ENCODE results near the gene WDR11.

The WDR11 gene

GRCh38 chr10:120823266-120823665 is 27.9 kb upstream of the WDR11 start:
- DNase-seq: no peak
- Histone ChIP-seq H2AFZ (ENCODE audit: low read length) (no peak overlapping the region), H3K4me2 (ENCODE audit: low read depth, low read length) (no peak overlapping the region), H3K36me3 (replicated peaks; ENCODE audit: insufficient read depth, low read length) (no peaks in the 10 kb centered on the region), H3K9me3 (replicated peaks; ENCODE audit: insufficient read depth, low read length) (no peaks in the 10 kb centered on the region), H3K4me3 (ENCODE audit: low read length) (no peak overlapping the region), H4K20me1 (ENCODE audit: insufficient read depth, low read length) (no peaks in the 10 kb centered on the region), H3F3A (ENCODE audit: insufficient read depth, low read length) (no peaks in the 10 kb centered on the region; the same call in 1 of the 2 replicates), H3K79me2 (ENCODE audit: low read length) (no peaks in the 10 kb centered on the region), H3K9ac (ENCODE audit: low read length) (no peak overlapping the region), H3K27me3 (replicated peaks; ENCODE audit: insufficient read depth, low read length) (no peaks in the 10 kb centered on the region), H3K27ac (ENCODE audit: low read length) (no peak overlapping the region), H3K4me1 (ENCODE audit: low read length) (peaks cover 32% of the 10 kb centered on the region), H3K9me2 (replicated peaks; ENCODE audit: insufficient read depth, low read length) (no peaks in the 10 kb centered on the region)
- TF ChIP-seq EZH2phosphoT487 (IDR thresholded peaks at IDR 0.05; ENCODE audit: low read length) (no peak), CTCF (IDR thresholded peaks at IDR 0.05; ENCODE audit: low read length) (no peak), EZH2 (optimal IDR thresholded peaks at IDR 0.05; ENCODE audit: low read depth, low read length) (no peak)

GRCh38 chr10:120824881-120825309 is 26.3 kb upstream of the WDR11 start:
- H3F3A ChIP-seq (ENCODE audit: insufficient read depth, low read length): no peaks in the 10 kb centered on the region; the same call in 1 of the 2 replicates
- H3K4me1 ChIP-seq (ENCODE audit: low read length): peaks cover 35% of the 10 kb centered on the region
- H2AFZ ChIP-seq (ENCODE audit: low read length): no peak overlapping the region
- H3K9me2 ChIP-seq (replicated peaks; ENCODE audit: insufficient read depth, low read length): no peaks in the 10 kb centered on the region
- H3K4me2 ChIP-seq (ENCODE audit: low read depth, low read length): no peak overlapping the region
- H3K36me3 ChIP-seq (replicated peaks; ENCODE audit: insufficient read depth, low read length): no peaks in the 10 kb centered on the region
- H3K27me3 ChIP-seq (replicated peaks; ENCODE audit: insufficient read depth, low read length): no peaks in the 10 kb centered on the region
- TF ChIP-seq EZH2 (optimal IDR thresholded peaks at IDR 0.05; ENCODE audit: low read depth, low read length) (no peak), CTCF (IDR thresholded peaks at IDR 0.05; ENCODE audit: low read length) (peak; percentile 25), EZH2phosphoT487 (IDR thresholded peaks at IDR 0.05; ENCODE audit: low read length) (no peak)
- no peak overlapping the region for H3K27ac ChIP-seq (ENCODE audit: low read length)
- peak; percentile 21 for DNase-seq
- H3K79me2 ChIP-seq (ENCODE audit: low read length): no peaks in the 10 kb centered on the region
- H3K4me3 ChIP-seq (ENCODE audit: low read length): no peak overlapping the region
- no peaks in the 10 kb centered on the region for H4K20me1 ChIP-seq (ENCODE audit: insufficient read depth, low read length)
- no peaks in the 10 kb centered on the region for H3K9me3 ChIP-seq (replicated peaks; ENCODE audit: insufficient read depth, low read length)
- no peak overlapping the region for H3K9ac ChIP-seq (ENCODE audit: low read length)

GRCh38 chr10:120825878-120826769 is 25.0 kb upstream of the WDR11 start:
- H3K27me3 ChIP-seq (replicated peaks; ENCODE audit: insufficient read depth, low read length): no peaks in the 10 kb centered on the region
- no peaks in the 10 kb centered on the region; the same call in 1 of the 2 replicates for H3F3A ChIP-seq (ENCODE audit: insufficient read depth, low read length)
- peak overlapping the region; percentile 31 for H3K4me2 ChIP-seq (ENCODE audit: low read depth, low read length)

More at GRCh38 chr10:120825878-120826769, 25.0 kb upstream of the WDR11 start:
- 0 out of 2 replicates have a peak overlapping the region, but pooled peaks have one; percentile 1 for H3K4me3 ChIP-seq (ENCODE audit: low read length)
- no peaks in the 10 kb centered on the region for H3K79me2 ChIP-seq (ENCODE audit: low read length)
- no peaks in the 10 kb centered on the region for H4K20me1 ChIP-seq (ENCODE audit: insufficient read depth, low read length)
- H3K36me3 ChIP-seq (replicated peaks; ENCODE audit: insufficient read depth, low read length): no peaks in the 10 kb centered on the region
- H2AFZ ChIP-seq (ENCODE audit: low read length): peak overlapping the region; percentile 37; the same call in 1 of the 2 replicates
- H3K27ac ChIP-seq (ENCODE audit: low read length): peak overlapping the region; percentile 71
- peak overlapping the region; percentile 21; the same call in 1 of the 2 replicates for H3K9ac ChIP-seq (ENCODE audit: low read length)
- peaks cover 35% of the 10 kb centered on the region for H3K4me1 ChIP-seq (ENCODE audit: low read length)
- H3K9me2 ChIP-seq (replicated peaks; ENCODE audit: insufficient read depth, low read length): no peaks in the 10 kb centered on the region
- no peaks in the 10 kb centered on the region for H3K9me3 ChIP-seq (replicated peaks; ENCODE audit: insufficient read depth, low read length)
- TF ChIP-seq EZH2 (optimal IDR thresholded peaks at IDR 0.05; ENCODE audit: low read depth, low read length) (no peak), EZH2phosphoT487 (IDR thresholded peaks at IDR 0.05; ENCODE audit: low read length) (no peak), CTCF (IDR thresholded peaks at IDR 0.05; ENCODE audit: low read length) (no peak)
- DNase-seq: peak; percentile 45

All from MM.1S (cell line).